Neural crest cell (in vitro differentiated cells): ENCODE measurements around the gene WDR86. TPM values are rescaled to one million over a fixed set of nuclear protein-coding genes. Genes with fewer than 3 reads are reported as not detected.

ENCODE experiments used
- DNase-seq: peaks from one replicate; pipeline ENCODE4 v3.0.0; 2021; ENCODE audit warnings: low read depth, mixed read lengths, low spot score
- H3K27ac Mint-ChIP-seq: one replicate; pipeline ENCODE4 v1.8.0; 2021; ENCODE audit warnings: mild to moderate bottlenecking, mixed read lengths; ENCODE audit not compliant: unreplicated experiment
- H3K27me3 Mint-ChIP-seq: 2 replicates; pipeline ENCODE4 v1.8.0; 2021; ENCODE audit warnings: low read depth, mild to moderate bottlenecking, mixed read lengths
- H3K36me3 Mint-ChIP-seq: 2 replicates; pipeline ENCODE4 v1.8.0; 2021; ENCODE audit warnings: low read depth, mild to moderate bottlenecking, mixed read lengths
- H3K4me1 Mint-ChIP-seq: 2 replicates; pipeline ENCODE4 v1.8.0; 2021; ENCODE audit warnings: mixed read lengths
- H3K4me3 Mint-ChIP-seq: one replicate; pipeline ENCODE4 v1.8.0; 2021; ENCODE audit warnings: mild to moderate bottlenecking, mixed read lengths
- H3K9me3 Mint-ChIP-seq: 2 replicates; pipeline ENCODE4 v1.8.0; 2021; ENCODE audit warnings: mixed read lengths
- CTCF ChIP-seq: fragments of 200-600 bp; sonication (generic); conservative IDR thresholded peaks from 2 replicates; pipeline ENCODE4 v1.5.0; 2021; ENCODE audit warnings: antibody characterized with exemption, mild to moderate bottlenecking
- total RNA-seq: library from RNA; stranded (reverse); gene quantifications from 2 replicates; pipeline ENCODE4 v1.2.1, GENCODE V29; 2021

WDR86 gene
- total RNA-seq, 1 donor from 2014 or later = 29.8 TPM

- H3K4me1 Mint-ChIP-seq = no peaks in the 10 kb centered on the region
- peaks cover 3% of the 10 kb centered on the region for H3K36me3 Mint-ChIP-seq
- no peaks in the 10 kb centered on the region for H3K27me3 Mint-ChIP-seq
- no peak overlapping the region for H3K27ac Mint-ChIP-seq
- H3K9me3 Mint-ChIP-seq = no peaks in the 10 kb centered on the region
- TF ChIP-seq CTCF = no peak
- DNase-seq = no peak
- H3K4me3 Mint-ChIP-seq = no peak overlapping the region
These were observed 17.4 kb downstream of the WDR86 start for GRCh38 chr7:151392426-151392825.

DNA sequence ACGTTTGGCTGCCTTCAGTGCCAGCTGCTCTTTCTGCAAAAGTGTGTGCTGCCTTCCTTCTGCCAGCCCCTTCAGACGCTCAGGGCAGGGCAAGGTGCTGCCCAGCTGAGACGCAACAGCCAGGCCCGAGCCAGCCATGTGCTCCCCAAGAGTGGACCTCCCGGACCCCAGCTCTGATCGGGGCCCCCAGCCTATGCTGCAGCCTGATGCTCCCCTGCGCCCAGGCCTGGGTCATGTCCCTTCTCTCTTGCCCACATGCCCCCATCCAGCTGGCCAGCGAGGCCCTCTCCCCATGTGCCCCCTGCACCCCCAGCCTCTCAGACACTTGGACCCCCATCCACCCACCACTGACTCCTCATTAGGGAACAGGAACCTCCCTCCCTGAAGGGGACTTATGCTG lies 17.8 kb downstream of the WDR86 start:
- Mint-ChIP-seq H3K4me3 (no peak overlapping the region), H3K36me3 (peaks cover 1% of the 10 kb centered on the region), H3K4me1 (no peaks in the 10 kb centered on the region), H3K9me3 (no peaks in the 10 kb centered on the region), H3K27me3 (no peaks in the 10 kb centered on the region), H3K27ac (no peak overlapping the region)
- no peak for TF ChIP-seq CTCF
- no peak for DNase-seq

DNA sequence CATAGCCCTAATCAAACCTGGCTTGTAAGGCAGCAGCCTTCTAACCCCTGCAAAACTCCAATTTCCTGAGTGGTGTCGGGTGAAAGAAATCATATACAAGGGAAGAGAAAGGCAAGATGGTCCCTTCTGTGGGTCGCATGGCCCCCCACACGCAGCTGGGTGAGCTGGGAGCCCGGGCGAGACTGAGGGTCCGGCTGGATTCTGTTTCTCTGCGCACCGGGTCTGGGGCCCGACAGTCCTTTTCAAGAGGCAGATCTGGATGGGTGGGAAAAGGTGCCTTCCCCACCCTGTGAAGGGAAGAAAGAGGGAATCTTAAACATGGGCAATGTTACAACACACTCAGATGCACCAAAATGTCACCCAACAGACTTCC lies 18.5 kb downstream of the WDR86 start:
- TF ChIP-seq CTCF = no peak
- H3K27ac Mint-ChIP-seq = no peak overlapping the region
- DNase-seq = no peak
- H3K9me3 Mint-ChIP-seq = no peaks in the 10 kb centered on the region
- no peaks in the 10 kb centered on the region for H3K4me1 Mint-ChIP-seq
- no peak overlapping the region for H3K4me3 Mint-ChIP-seq
- no peaks in the 10 kb centered on the region for H3K36me3 Mint-ChIP-seq
- peaks cover 2% of the 10 kb centered on the region for H3K27me3 Mint-ChIP-seq

DNA sequence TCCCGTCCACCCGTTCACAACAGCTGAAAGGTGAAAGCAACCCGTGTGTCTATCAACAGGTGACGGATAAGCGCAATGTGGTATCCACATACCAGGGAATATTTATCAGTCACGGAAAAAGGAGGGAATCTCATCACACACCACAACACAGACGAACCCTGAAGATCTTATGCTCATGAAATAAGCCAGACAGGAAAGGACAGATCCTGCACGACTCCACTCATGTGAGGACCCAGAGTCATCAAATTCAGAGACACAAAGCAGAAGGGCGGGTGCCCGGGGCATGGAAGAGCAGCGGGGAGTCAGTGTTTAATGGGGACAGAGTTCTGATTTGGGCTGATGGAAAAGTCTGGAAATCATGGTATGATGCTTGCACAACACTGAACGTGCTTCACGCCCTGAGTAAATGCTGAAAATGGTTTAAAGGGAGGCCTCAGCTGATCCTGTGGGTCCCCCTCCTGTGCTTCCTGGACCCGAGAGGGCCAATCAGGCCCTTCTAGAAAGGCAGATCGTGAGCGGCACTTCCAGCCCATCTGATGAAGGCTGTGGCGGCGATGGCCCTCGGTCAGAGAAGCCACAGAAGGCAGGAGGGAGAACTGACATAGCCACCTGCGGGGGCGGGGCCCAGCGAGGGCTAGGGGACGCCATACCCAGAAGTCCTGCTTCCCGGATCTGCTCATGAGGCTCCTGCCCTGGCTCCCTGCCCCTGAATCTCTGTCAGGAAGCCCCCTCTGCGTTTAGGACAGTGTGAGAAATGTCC lies 19.1 kb downstream of the WDR86 start:
- peaks cover 2% of the 10 kb centered on the region for H3K27me3 Mint-ChIP-seq
- H3K27ac Mint-ChIP-seq = no peak overlapping the region
- H3K4me3 Mint-ChIP-seq = no peak overlapping the region
- no peaks in the 10 kb centered on the region for H3K9me3 Mint-ChIP-seq
- no peak for DNase-seq
- H3K4me1 Mint-ChIP-seq = no peaks in the 10 kb centered on the region
- H3K36me3 Mint-ChIP-seq = no peaks in the 10 kb centered on the region
- TF ChIP-seq CTCF = no peak

- no peaks in the 10 kb centered on the region for H3K9me3 Mint-ChIP-seq
- no peak overlapping the region for H3K27ac Mint-ChIP-seq
- no peak overlapping the region for H3K4me3 Mint-ChIP-seq
- H3K27me3 Mint-ChIP-seq = peaks cover 2% of the 10 kb centered on the region
- TF ChIP-seq CTCF = no peak
- H3K4me1 Mint-ChIP-seq = no peaks in the 10 kb centered on the region
- H3K36me3 Mint-ChIP-seq = no peaks in the 10 kb centered on the region
- DNase-seq = no peak
These were observed 19.9 kb downstream of the WDR86 start for GRCh38 chr7:151389768-151390597.
